H1 (cell line): ENCODE results near the gene BTBD18. TPM values are rescaled to one million over a fixed set of nuclear protein-coding genes. Genes with fewer than 3 reads are reported as not detected.

Experiments
- CBX5 ChIP-seq: fragments of 300-800, 300-1000 bp; sonication (generic); IDR thresholded peaks from 2 replicates; pipeline ENCODE4 v1.7.1; 2016; ENCODE audit warnings: antibody characterized with exemption, low read length, low read depth
- CHD1 ChIP-seq: IDR thresholded peaks from 2 replicates; pipeline ENCODE4 v1.6.1; 2012; ENCODE audit warnings: low read depth, low read length, improper control_type of control experiment
- CTBP2 ChIP-seq: IDR thresholded peaks from 2 replicates; pipeline ENCODE4 v1.7.0; 2011; ENCODE audit warnings: borderline replicate concordance, mild to moderate bottlenecking, moderate library complexity, mixed read lengths, low read length; ENCODE audit not compliant: insufficient read depth, insufficient read length
- KDM4A ChIP-seq: IDR thresholded peaks from one replicate; pipeline ENCODE4 v1.7.1; 2012; ENCODE audit warnings: low read depth, mild to moderate bottlenecking, moderate library complexity, low read length, inconsistent platforms; ENCODE audit not compliant: severe bottlenecking
- NANOG ChIP-seq: IDR thresholded peaks from 2 replicates; pipeline ENCODE4 v1.6.1; 2011; ENCODE audit warnings: low read length, low read depth, mild to moderate bottlenecking, inconsistent platforms; ENCODE audit not compliant: insufficient read depth, poor library complexity, severe bottlenecking
- POLR2AphosphoS5 ChIP-seq: IDR thresholded peaks from 2 replicates; pipeline ENCODE4 v1.6.1; 2011; ENCODE audit warnings: low read depth, low read length
- SRF ChIP-seq: IDR thresholded peaks from 2 replicates; pipeline ENCODE4 v1.6.1; 2011; ENCODE audit warnings: mild to moderate bottlenecking, low read depth, low read length, moderate library complexity
- TBP ChIP-seq: IDR thresholded peaks from 2 replicates; pipeline ENCODE4 v1.6.1; 2011; ENCODE audit warnings: low read depth, low read length, improper control_type of control experiment
- YY1 ChIP-seq: IDR thresholded peaks from 2 replicates; pipeline ENCODE4 v1.6.1; 2011; ENCODE audit warnings: low read depth, mild to moderate bottlenecking, low read length
- polyA plus RNA-seq, 7 experiments: library from polyadenylated mRNA; depleted of rRNA in 3 of 7; stranded (reverse) in 5 of 7; unstranded in 2 of 7; fragments of >200 nt in 5 of 7; fragments of 200-250 nt in 2 of 7; gene quantifications; 1 replicate in 5 of 7; 2 replicates in 1 of 7; 4 replicates in 1 of 7; pipeline versions ENCODE4 v1.2.1 to v1.2.3, GENCODE V29; 2011 to 2013; ENCODE audit warnings: missing spikeins in 2 of 7, mixed read lengths in 2 of 7
- total RNA-seq: library from RNA; stranded (reverse); fragmentation: NEBNext Ultra II Directional; extraction: Animal tissue kit (Norgen Biotek cat#: 25700); gene quantifications from 2 replicates; pipeline ENCODE4 v1.2.1, GENCODE V29; 2021
- TF ChIP-seq, protein P1 (sequence below): fragments of 300-600 bp; sonication (generic); IDR thresholded peaks from 2 replicates; pipeline ENCODE4 v1.7.1; 2012; ENCODE audit warnings: low read length, moderate library complexity, mild to moderate bottlenecking, inconsistent platforms; ENCODE audit not compliant: insufficient replicate concordance
- TF ChIP-seq, protein P2 (sequence below): IDR thresholded peaks from 2 replicates; pipeline ENCODE4 v1.6.1; 2011; ENCODE audit warnings: low read depth, mild to moderate bottlenecking, low read length; ENCODE audit not compliant: insufficient read depth

The BTBD18 gene
- total and polyA plus RNA-seq, 2 of the 8 experiments (the other 6 are each of a cell fraction or from before 2014, with no cell fraction given) = 0.03 TPM; not detected in 1

- peak; percentile 50 for TF ChIP-seq TBP
- TF ChIP-seq CBX5 = no peak
- no peak; the same call in 1 of the 2 replicates for TF ChIP-seq CHD1
- peak; percentile 26 for TF ChIP-seq NANOG
- no peak for TF ChIP-seq CTBP2
- TF ChIP-seq, protein P1, sequence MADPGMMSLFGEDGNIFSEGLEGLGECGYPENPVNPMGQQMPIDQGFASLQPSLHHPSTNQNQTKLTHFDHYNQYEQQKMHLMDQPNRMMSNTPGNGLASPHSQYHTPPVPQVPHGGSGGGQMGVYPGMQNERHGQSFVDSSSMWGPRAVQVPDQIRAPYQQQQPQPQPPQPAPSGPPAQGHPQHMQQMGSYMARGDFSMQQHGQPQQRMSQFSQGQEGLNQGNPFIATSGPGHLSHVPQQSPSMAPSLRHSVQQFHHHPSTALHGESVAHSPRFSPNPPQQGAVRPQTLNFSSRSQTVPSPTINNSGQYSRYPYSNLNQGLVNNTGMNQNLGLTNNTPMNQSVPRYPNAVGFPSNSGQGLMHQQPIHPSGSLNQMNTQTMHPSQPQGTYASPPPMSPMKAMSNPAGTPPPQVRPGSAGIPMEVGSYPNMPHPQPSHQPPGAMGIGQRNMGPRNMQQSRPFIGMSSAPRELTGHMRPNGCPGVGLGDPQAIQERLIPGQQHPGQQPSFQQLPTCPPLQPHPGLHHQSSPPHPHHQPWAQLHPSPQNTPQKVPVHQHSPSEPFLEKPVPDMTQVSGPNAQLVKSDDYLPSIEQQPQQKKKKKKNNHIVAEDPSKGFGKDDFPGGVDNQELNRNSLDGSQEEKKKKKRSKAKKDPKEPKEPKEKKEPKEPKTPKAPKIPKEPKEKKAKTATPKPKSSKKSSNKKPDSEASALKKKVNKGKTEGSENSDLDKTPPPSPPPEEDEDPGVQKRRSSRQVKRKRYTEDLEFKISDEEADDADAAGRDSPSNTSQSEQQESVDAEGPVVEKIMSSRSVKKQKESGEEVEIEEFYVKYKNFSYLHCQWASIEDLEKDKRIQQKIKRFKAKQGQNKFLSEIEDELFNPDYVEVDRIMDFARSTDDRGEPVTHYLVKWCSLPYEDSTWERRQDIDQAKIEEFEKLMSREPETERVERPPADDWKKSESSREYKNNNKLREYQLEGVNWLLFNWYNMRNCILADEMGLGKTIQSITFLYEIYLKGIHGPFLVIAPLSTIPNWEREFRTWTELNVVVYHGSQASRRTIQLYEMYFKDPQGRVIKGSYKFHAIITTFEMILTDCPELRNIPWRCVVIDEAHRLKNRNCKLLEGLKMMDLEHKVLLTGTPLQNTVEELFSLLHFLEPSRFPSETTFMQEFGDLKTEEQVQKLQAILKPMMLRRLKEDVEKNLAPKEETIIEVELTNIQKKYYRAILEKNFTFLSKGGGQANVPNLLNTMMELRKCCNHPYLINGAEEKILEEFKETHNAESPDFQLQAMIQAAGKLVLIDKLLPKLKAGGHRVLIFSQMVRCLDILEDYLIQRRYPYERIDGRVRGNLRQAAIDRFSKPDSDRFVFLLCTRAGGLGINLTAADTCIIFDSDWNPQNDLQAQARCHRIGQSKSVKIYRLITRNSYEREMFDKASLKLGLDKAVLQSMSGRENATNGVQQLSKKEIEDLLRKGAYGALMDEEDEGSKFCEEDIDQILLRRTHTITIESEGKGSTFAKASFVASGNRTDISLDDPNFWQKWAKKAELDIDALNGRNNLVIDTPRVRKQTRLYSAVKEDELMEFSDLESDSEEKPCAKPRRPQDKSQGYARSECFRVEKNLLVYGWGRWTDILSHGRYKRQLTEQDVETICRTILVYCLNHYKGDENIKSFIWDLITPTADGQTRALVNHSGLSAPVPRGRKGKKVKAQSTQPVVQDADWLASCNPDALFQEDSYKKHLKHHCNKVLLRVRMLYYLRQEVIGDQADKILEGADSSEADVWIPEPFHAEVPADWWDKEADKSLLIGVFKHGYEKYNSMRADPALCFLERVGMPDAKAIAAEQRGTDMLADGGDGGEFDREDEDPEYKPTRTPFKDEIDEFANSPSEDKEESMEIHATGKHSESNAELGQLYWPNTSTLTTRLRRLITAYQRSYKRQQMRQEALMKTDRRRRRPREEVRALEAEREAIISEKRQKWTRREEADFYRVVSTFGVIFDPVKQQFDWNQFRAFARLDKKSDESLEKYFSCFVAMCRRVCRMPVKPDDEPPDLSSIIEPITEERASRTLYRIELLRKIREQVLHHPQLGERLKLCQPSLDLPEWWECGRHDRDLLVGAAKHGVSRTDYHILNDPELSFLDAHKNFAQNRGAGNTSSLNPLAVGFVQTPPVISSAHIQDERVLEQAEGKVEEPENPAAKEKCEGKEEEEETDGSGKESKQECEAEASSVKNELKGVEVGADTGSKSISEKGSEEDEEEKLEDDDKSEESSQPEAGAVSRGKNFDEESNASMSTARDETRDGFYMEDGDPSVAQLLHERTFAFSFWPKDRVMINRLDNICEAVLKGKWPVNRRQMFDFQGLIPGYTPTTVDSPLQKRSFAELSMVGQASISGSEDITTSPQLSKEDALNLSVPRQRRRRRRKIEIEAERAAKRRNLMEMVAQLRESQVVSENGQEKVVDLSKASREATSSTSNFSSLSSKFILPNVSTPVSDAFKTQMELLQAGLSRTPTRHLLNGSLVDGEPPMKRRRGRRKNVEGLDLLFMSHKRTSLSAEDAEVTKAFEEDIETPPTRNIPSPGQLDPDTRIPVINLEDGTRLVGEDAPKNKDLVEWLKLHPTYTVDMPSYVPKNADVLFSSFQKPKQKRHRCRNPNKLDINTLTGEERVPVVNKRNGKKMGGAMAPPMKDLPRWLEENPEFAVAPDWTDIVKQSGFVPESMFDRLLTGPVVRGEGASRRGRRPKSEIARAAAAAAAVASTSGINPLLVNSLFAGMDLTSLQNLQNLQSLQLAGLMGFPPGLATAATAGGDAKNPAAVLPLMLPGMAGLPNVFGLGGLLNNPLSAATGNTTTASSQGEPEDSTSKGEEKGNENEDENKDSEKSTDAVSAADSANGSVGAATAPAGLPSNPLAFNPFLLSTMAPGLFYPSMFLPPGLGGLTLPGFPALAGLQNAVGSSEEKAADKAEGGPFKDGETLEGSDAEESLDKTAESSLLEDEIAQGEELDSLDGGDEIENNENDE = no peak
- peak; percentile 77 for TF ChIP-seq YY1
- TF ChIP-seq SRF = peak; percentile 90
- TF ChIP-seq POLR2AphosphoS5 = peak; percentile 89
- TF ChIP-seq, protein P2, sequence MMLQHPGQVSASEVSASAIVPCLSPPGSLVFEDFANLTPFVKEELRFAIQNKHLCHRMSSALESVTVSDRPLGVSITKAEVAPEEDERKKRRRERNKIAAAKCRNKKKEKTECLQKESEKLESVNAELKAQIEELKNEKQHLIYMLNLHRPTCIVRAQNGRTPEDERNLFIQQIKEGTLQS = no peak
- no peak for TF ChIP-seq KDM4A
These were observed 29.9 kb upstream of the BTBD18 start (continued) for GRCh38 chr11:57781529-57781943.
